Activated CD4-positive, alpha-beta T cell treated with anti-CD3 and anti-CD28 coated beads, Interleukin-2, amount 10 ng/mL, durations not matched to agents 24 days and 14 days (primary cell): ENCODE results near the gene MON2. TPM values are rescaled to one million over a fixed set of nuclear protein-coding genes. Genes with fewer than 3 reads are reported as not detected.
A peak's percentile ranks its signal among the peaks of the same experiment; 100 is the strongest.

Source experiments
- DNase-seq: peaks from one replicate; pipeline ENCODE4 v3.0.0; 2022
- H3K27ac Mint-ChIP-seq: one replicate; pipeline ENCODE4 v1.8.0; 2022; ENCODE audit warnings: mild to moderate bottlenecking, mixed read lengths
- H3K27me3 Mint-ChIP-seq: one replicate; pipeline ENCODE4 v1.8.0; 2022; ENCODE audit warnings: mixed read lengths
- H3K36me3 Mint-ChIP-seq: one replicate; pipeline ENCODE4 v1.8.0; 2022; ENCODE audit warnings: low read depth, mild to moderate bottlenecking, mixed read lengths
- H3K4me1 Mint-ChIP-seq: one replicate; pipeline ENCODE4 v1.8.0; 2021; ENCODE audit warnings: mixed read lengths
- H3K4me3 Mint-ChIP-seq: one replicate; pipeline ENCODE4 v1.8.0; 2022; ENCODE audit warnings: mild to moderate bottlenecking, moderate library complexity, mixed read lengths
- H3K9me3 Mint-ChIP-seq: one replicate; pipeline ENCODE4 v1.8.0; 2021; ENCODE audit warnings: mixed read lengths
- intact Hi-C: fragments of 100-400 bp; cut with micrococcal nuclease; formaldehyde crosslinking; loops from one replicate; pipeline ENCODE4 v1.15.1; 2023
- total RNA-seq: library from RNA; stranded (reverse); gene quantifications from 2 replicates; pipeline ENCODE4 v1.2.3, GENCODE V29; 2022

MON2 gene
- total RNA-seq, 1 donor from 2014 or later = 36.4 TPM

DNA sequence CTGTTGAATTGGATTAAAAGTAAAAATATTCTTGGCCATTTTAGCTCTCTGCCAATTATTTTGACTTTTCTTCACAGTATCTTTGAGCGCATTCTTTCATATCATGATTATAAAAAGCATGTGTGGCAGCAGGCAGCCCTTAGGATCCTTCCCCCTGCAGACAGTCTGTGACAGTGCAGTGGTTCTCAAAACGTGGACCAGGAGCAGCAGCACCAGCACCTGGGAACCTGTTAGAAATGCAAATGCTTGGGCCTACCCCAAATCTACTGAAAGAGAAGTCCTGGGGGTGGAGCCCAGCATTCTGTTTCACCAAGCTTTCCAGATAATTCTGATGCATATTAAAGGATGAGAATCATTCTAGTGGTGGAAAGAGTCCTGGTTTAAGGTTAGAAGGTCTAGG lies 155.6 kb downstream of the MON2 start:
- H3K4me3 Mint-ChIP-seq = no peak overlapping the region
- H3K27me3 Mint-ChIP-seq = peaks cover 5% of the 10 kb centered on the region
- intact Hi-C loops = no loop called here
- no peak overlapping the region for H3K27ac Mint-ChIP-seq
- no peak for DNase-seq
- no peaks in the 10 kb centered on the region for H3K36me3 Mint-ChIP-seq
- H3K4me1 Mint-ChIP-seq = no peaks in the 10 kb centered on the region
- H3K9me3 Mint-ChIP-seq = no peaks in the 10 kb centered on the region

GRCh38 chr12:62625228-62625627 lies 158.6 kb downstream of the MON2 start:
- Mint-ChIP-seq H3K4me1 (no peaks in the 10 kb centered on the region), H3K27ac (no peak overlapping the region), H3K4me3 (no peak overlapping the region), H3K9me3 (no peaks in the 10 kb centered on the region), H3K27me3 (peaks cover 27% of the 10 kb centered on the region), H3K36me3 (no peaks in the 10 kb centered on the region)
- intact Hi-C loops = no loop called here
- DNase-seq = no peak

- no peaks in the 10 kb centered on the region for H3K36me3 Mint-ChIP-seq
- H3K4me3 Mint-ChIP-seq = no peak overlapping the region
- H3K9me3 Mint-ChIP-seq = no peaks in the 10 kb centered on the region
- peaks cover 3% of the 10 kb centered on the region for H3K4me1 Mint-ChIP-seq
- intact Hi-C loops = no loop called here
- no peak for DNase-seq
- no peak overlapping the region for H3K27ac Mint-ChIP-seq
- peaks cover 46% of the 10 kb centered on the region for H3K27me3 Mint-ChIP-seq
Measured at GRCh38 chr12:62627181-62627580, 160.6 kb downstream of the MON2 start.

DNA sequence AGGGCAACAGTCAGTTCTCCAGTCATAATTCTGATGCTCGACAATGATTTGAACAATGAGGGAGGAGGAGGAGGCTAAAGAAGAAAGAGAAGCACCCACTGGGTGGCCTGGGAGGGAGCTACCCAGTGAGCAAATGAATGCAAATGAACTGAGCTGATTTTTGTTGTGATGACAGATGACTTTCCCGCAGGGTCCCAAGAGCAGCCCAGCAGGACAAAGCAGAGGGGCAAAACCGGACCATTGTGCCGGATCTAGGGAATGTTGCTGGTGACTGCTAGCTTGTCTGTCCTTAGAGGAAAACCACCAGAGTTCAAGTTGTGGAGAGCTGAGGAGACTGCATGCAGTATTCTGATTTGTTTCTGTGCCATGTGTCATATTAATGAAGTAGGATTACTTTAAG lies 162.8 kb downstream of the MON2 start:
- Mint-ChIP-seq H3K4me1 (peaks cover 3% of the 10 kb centered on the region), H3K36me3 (no peaks in the 10 kb centered on the region), H3K27me3 (peaks cover 64% of the 10 kb centered on the region), H3K27ac (no peak overlapping the region), H3K4me3 (no peak overlapping the region), H3K9me3 (no peaks in the 10 kb centered on the region)
- intact Hi-C loops = no loop called here
- no peak for DNase-seq

DNA sequence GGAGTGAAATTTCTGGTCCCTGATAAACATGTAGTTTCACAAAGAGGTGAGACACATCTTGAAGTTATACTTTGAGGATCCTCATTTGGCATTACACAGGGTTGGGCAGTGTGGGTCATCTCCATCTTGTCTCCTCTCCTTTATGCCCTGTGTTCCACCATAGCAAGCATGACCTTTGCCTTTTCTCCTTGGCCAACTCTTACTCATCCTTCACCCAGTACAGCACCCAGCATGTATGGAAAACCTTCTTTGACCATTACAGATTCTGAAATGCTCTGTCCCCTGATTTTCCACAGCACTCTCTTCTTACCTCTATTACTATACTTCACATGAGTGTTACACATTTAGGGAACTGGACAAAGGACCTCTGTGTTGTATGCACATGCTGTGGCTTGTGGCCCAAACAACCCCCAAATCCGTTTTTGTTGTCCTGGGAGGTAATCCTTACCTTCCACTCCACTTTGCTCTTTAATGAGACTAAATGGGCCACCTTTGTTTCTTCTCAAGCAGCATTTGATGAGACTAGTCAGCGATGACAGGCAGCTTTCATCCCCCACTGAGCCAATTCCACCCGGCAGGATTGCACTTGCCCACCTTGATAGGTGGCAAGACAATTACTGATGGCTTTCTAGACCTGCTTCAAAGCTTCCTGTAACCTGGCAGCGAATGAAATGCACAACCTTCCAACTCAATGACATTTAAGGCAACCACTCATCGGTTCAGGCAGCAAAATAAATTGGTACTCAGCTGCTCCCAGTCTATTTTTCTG lies 163.5 kb downstream of the MON2 start:
- no peak for DNase-seq
- intact Hi-C loops = no loop called here
- no peaks in the 10 kb centered on the region for H3K36me3 Mint-ChIP-seq
- peaks cover 67% of the 10 kb centered on the region for H3K27me3 Mint-ChIP-seq
- H3K4me1 Mint-ChIP-seq = peaks cover 3% of the 10 kb centered on the region
- no peaks in the 10 kb centered on the region for H3K9me3 Mint-ChIP-seq
- H3K4me3 Mint-ChIP-seq = no peak overlapping the region
- no peak overlapping the region for H3K27ac Mint-ChIP-seq

GRCh38 chr12:62631471-62632410 lies 165.1 kb downstream of the MON2 start:
- intact Hi-C loops = loop anchor here (1.0 kb wide), 1 partner anchor 10 kb away; no protein-coding TSS in a partner anchor
- Mint-ChIP-seq H3K27me3 (peaks cover 76% of the 10 kb centered on the region), H3K27ac (no peak overlapping the region)

GRCh38 chr12:62632411-62632918 lies 165.8 kb downstream of the MON2 start:
- Mint-ChIP-seq H3K36me3 (no peaks in the 10 kb centered on the region), H3K27ac (no peak overlapping the region), H3K27me3 (peaks cover 75% of the 10 kb centered on the region), H3K9me3 (no peaks in the 10 kb centered on the region), H3K4me3 (peak overlapping the region; percentile 78), H3K4me1 (peaks cover 3% of the 10 kb centered on the region)
- intact Hi-C loops = loop anchor here (1.0 kb wide), 1 partner anchor 9 kb away; no protein-coding TSS in a partner anchor
- peak; percentile 60 for DNase-seq

More at GRCh38 chr12:62631471-62632410, 165.1 kb downstream of the MON2 start:
- Mint-ChIP-seq H3K9me3 (no peaks in the 10 kb centered on the region), H3K4me3 (peak overlapping the region; percentile 78), H3K36me3 (no peaks in the 10 kb centered on the region), H3K4me1 (peaks cover 3% of the 10 kb centered on the region)
- peak; percentile 65 for DNase-seq

GRCh38 chr12:62635649-62636048 lies 169.0 kb downstream of the MON2 start:
- Mint-ChIP-seq H3K36me3 (no peaks in the 10 kb centered on the region), H3K9me3 (no peaks in the 10 kb centered on the region), H3K4me1 (peaks cover 3% of the 10 kb centered on the region), H3K4me3 (no peak overlapping the region), H3K27ac (no peak overlapping the region), H3K27me3 (peaks cover 53% of the 10 kb centered on the region)
- no peak for DNase-seq
- intact Hi-C loops = no loop called here

DNA sequence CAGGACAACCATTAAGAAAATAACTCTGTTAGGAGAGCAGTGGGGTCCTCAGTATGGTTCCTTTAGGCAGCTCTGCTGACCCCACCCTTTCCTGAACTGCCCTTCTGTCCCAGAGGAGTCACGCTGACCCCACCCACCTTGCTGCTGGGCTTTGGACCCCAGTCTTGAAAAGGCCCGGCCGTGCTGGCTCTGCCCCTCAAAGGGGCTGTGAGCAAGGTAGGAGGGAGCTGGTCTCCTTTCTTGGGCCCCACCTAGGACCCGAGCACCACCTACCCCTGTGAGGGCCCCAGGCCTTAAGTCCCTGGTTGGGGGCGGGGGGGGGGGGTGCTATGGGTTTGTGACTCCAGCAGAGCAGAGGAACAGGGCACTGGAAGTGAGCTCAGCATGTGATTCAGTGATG lies 171.1 kb downstream of the MON2 start:
- Mint-ChIP-seq H3K27me3 (peaks cover 35% of the 10 kb centered on the region), H3K4me1 (peaks cover 10% of the 10 kb centered on the region), H3K9me3 (no peaks in the 10 kb centered on the region), H3K4me3 (no peak overlapping the region), H3K27ac (no peak overlapping the region), H3K36me3 (no peaks in the 10 kb centered on the region)
- DNase-seq = no peak
- intact Hi-C loops = no loop called here

GRCh38 chr12:62640910-62641448 lies 174.4 kb downstream of the MON2 start:
- Mint-ChIP-seq H3K9me3 (no peaks in the 10 kb centered on the region), H3K27me3 (peaks cover 15% of the 10 kb centered on the region), H3K4me1 (peaks cover 10% of the 10 kb centered on the region), H3K27ac (peak overlapping the region; percentile 83), H3K4me3 (peak overlapping the region; percentile 24), H3K36me3 (no peaks in the 10 kb centered on the region)
- intact Hi-C loops = loop anchor here (1.0 to 2.0 kb wide), 4 partner anchors 9 to 380 kb away; partner anchors contain the start of genes MON2 and USP15
- peak; percentile 70 for DNase-seq

DNA sequence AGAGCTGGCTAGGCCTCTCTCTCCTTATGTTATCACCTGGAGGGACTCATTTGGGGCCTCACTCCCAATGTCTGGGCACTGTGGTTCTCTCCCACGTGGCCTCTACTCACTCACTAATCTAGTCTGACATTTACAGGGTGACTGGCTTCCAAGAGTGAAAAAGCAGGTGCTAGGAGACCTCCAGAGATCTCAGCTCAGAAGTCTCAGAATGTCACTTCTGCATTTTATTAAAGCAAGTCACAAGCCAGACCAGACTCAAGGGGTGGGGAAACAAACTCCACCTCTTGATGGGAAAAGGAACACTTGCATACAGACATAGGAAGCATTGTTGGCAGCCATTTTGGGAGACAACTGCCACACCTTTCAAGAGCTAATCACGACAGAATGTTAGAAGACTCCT lies 175.9 kb downstream of the MON2 start:
- no peak for DNase-seq
- peaks cover under 1% of the 10 kb centered on the region for H3K9me3 Mint-ChIP-seq
- peaks cover 9% of the 10 kb centered on the region for H3K27me3 Mint-ChIP-seq
- H3K27ac Mint-ChIP-seq = no peak overlapping the region
- intact Hi-C loops = no loop called here
- H3K4me1 Mint-ChIP-seq = peaks cover 10% of the 10 kb centered on the region
- no peak overlapping the region for H3K4me3 Mint-ChIP-seq
- no peaks in the 10 kb centered on the region for H3K36me3 Mint-ChIP-seq

- H3K27ac Mint-ChIP-seq = no peak overlapping the region
- H3K9me3 Mint-ChIP-seq = peaks cover 3% of the 10 kb centered on the region
- H3K27me3 Mint-ChIP-seq = peaks cover 11% of the 10 kb centered on the region
- no peaks in the 10 kb centered on the region for H3K36me3 Mint-ChIP-seq
- no peak overlapping the region for H3K4me3 Mint-ChIP-seq
- intact Hi-C loops = no loop called here
- no peak for DNase-seq
- peaks cover 10% of the 10 kb centered on the region for H3K4me1 Mint-ChIP-seq
Measured at GRCh38 chr12:62643486-62643885, 176.9 kb downstream of the MON2 start.

DNA sequence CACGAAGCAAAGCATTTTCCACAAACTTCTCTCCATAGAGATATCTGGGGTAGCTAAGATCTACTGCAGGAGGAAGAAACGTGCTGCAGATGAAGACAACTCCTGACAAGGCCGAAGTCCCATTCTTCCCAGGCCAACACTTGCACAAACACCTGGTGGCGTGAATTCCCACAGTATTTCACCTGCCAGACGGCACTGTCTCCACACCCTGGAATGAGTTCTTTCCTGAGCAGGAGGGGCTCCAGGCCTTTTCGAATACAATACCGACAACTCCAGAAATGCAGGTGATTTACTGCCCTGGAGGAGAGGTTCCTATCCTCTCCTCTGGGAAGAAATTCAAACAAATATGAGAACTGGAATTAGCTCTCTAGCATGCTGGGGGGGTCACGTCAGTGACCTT lies 179.9 kb downstream of the MON2 start:
- Mint-ChIP-seq H3K4me3 (no peak overlapping the region), H3K27me3 (peaks cover 6% of the 10 kb centered on the region), H3K27ac (no peak overlapping the region), H3K9me3 (peaks cover 3% of the 10 kb centered on the region), H3K36me3 (no peaks in the 10 kb centered on the region), H3K4me1 (peaks cover 1% of the 10 kb centered on the region)
- intact Hi-C loops = no loop called here
- no peak for DNase-seq
